Stimulated activated effector memory CD8-positive, alpha-beta T cell treated with anti-CD3 and anti-CD28 coated beads, Interleukin-12 subunit alpha, Interleukin-12 subunit beta, amount 100 ng/mL, for 72 hours (primary cell): ENCODE results near the gene DDT.
"Not testable (repeated sequence)": the region's sequence is repeated elsewhere in the genome, so short reads cannot be mapped to it uniquely, and the experiment has no call there.

Source experiments
- ATAC-seq: fragments of 150-1000 bp; cut with Tn5 transposase; 2 replicates; pipeline ENCODE4 v1.10.0; 2021
- DNase-seq, 2 donors: peaks; one replicate each; pipeline ENCODE4 v3.0.0; 2021 to 2022; ENCODE audit warnings: low spot score in 2 of 2
- H3K27ac Mint-ChIP-seq: one replicate; pipeline ENCODE4 v1.8.0; 2022; ENCODE audit warnings: mild to moderate bottlenecking, mixed read lengths
- H3K36me3 Mint-ChIP-seq: one replicate; pipeline ENCODE4 v1.8.0; 2022; ENCODE audit warnings: mild to moderate bottlenecking, mixed read lengths
- H3K4me1 Mint-ChIP-seq: one replicate; pipeline ENCODE4 v1.8.0; 2022; ENCODE audit warnings: mixed read lengths
- H3K4me3 Mint-ChIP-seq: one replicate; pipeline ENCODE4 v1.8.0; 2022; ENCODE audit warnings: mild to moderate bottlenecking, mixed read lengths
- H3K9me3 Mint-ChIP-seq: one replicate; pipeline ENCODE4 v1.8.0; 2022; ENCODE audit warnings: mixed read lengths

Gene DDT

GRCh38 chr22:23970816-23971486 is 3.3 kb downstream of the DDT start:
- DNase-seq, result no peak
- H3K4me3 Mint-ChIP-seq, result peak overlapping the region; percentile 4
- H3K27ac Mint-ChIP-seq, result peak overlapping the region; percentile 1
- H3K36me3 Mint-ChIP-seq, result peaks cover 35% of the 10 kb centered on the region
- ATAC-seq, result no peak
- H3K9me3 Mint-ChIP-seq, result no peaks in the 10 kb centered on the region
- H3K4me1 Mint-ChIP-seq, result peaks cover 33% of the 10 kb centered on the region

GRCh38 chr22:23970201-23970641 is 4.0 kb downstream of the DDT start:
- DNase-seq (no peak), ATAC-seq (no peak)
- H3K9me3 Mint-ChIP-seq, result no peaks in the 10 kb centered on the region
- H3K27ac Mint-ChIP-seq, result peak overlapping the region; percentile 1
- H3K36me3 Mint-ChIP-seq, result peaks cover 35% of the 10 kb centered on the region
- H3K4me1 Mint-ChIP-seq, result peaks cover 33% of the 10 kb centered on the region
- peak overlapping the region; percentile 4 for H3K4me3 Mint-ChIP-seq

GRCh38 chr22:23969071-23969470 is 5.2 kb downstream of the DDT start:
- H3K4me1 Mint-ChIP-seq, result peaks cover 33% of the 10 kb centered on the region
- peak overlapping the region; percentile 4 for H3K4me3 Mint-ChIP-seq
- H3K9me3 Mint-ChIP-seq, result no peaks in the 10 kb centered on the region

GRCh38 chr22:23966568-23966967 is 7.7 kb downstream of the DDT start, which contains the start of gene DDTL:
TSS of gene DDTL (plus strand) at chr22:23966888. CDS start at chr22:23966915, 27 bp downstream.
- Mint-ChIP-seq H3K36me3 (peaks cover 28% of the 10 kb centered on the region), H3K4me1 (peaks cover 28% of the 10 kb centered on the region)
- not testable (repeated sequence) for DNase-seq, H3K27ac Mint-ChIP-seq, H3K9me3 Mint-ChIP-seq, H3K4me3 Mint-ChIP-seq
- peak; percentile 98 for ATAC-seq

More at GRCh38 chr22:23969071-23969470, 5.2 kb downstream of the DDT start:
- ATAC-seq (no peak), DNase-seq (no peak)
- Mint-ChIP-seq H3K36me3 (peaks cover 35% of the 10 kb centered on the region), H3K27ac (peak overlapping the region; percentile 1)

GRCh38 chr22:23966094-23966493 is 8.1 kb downstream of the DDT start:
- not testable (repeated sequence) for H3K9me3 Mint-ChIP-seq, DNase-seq, H3K4me3 Mint-ChIP-seq, H3K27ac Mint-ChIP-seq
- Mint-ChIP-seq H3K4me1 (peaks cover 24% of the 10 kb centered on the region), H3K36me3 (peaks cover 23% of the 10 kb centered on the region)
- ATAC-seq, result peak; percentile 58

GRCh38 chr22:23961084-23961771 is 13.0 kb downstream of the DDT start, which contains the start of gene GSTT2B:
TSS of gene GSTT2B (minus strand) at chr22:23961195. CDS start at chr22:23961131, 64 bp downstream.
- H3K4me3 Mint-ChIP-seq, H3K9me3 Mint-ChIP-seq, H3K36me3 Mint-ChIP-seq, H3K27ac Mint-ChIP-seq, H3K4me1 Mint-ChIP-seq, DNase-seq: not testable (repeated sequence)
- ATAC-seq, result peak; percentile 3

- peaks cover 16% of the 10 kb centered on the region for H3K4me1 Mint-ChIP-seq
- not testable (repeated sequence) for H3K36me3 Mint-ChIP-seq, H3K4me3 Mint-ChIP-seq, H3K9me3 Mint-ChIP-seq, H3K27ac Mint-ChIP-seq
- ATAC-seq (peak; percentile 86), DNase-seq (peak; percentile 89)
Observed at GRCh38 chr22:23956301-23956900, 17.8 kb downstream of the DDT start.

- not testable (repeated sequence) for DNase-seq, H3K9me3 Mint-ChIP-seq, H3K36me3 Mint-ChIP-seq, H3K4me3 Mint-ChIP-seq, H3K27ac Mint-ChIP-seq, ATAC-seq
- H3K4me1 Mint-ChIP-seq, result peaks cover 16% of the 10 kb centered on the region
Observed at GRCh38 chr22:23955886-23956285, 18.4 kb downstream of the DDT start.

GRCh38 chr22:23954991-23955305 is 19.3 kb downstream of the DDT start:
- H3K27ac Mint-ChIP-seq, result peak overlapping the region; percentile 5
- ATAC-seq, H3K36me3 Mint-ChIP-seq, DNase-seq, H3K9me3 Mint-ChIP-seq, H3K4me3 Mint-ChIP-seq: not testable (repeated sequence)
- peaks cover 16% of the 10 kb centered on the region for H3K4me1 Mint-ChIP-seq

- Mint-ChIP-seq H3K4me1 (peaks cover 16% of the 10 kb centered on the region), H3K27ac (peak overlapping the region; percentile 5)
- not testable (repeated sequence) for DNase-seq, H3K9me3 Mint-ChIP-seq, H3K4me3 Mint-ChIP-seq, H3K36me3 Mint-ChIP-seq, ATAC-seq
Observed at GRCh38 chr22:23954193-23954990, 19.8 kb downstream of the DDT start.

GRCh38 chr22:23953485-23953884 is 20.8 kb downstream of the DDT start:
- H3K36me3 Mint-ChIP-seq, H3K27ac Mint-ChIP-seq, DNase-seq, H3K9me3 Mint-ChIP-seq, H3K4me3 Mint-ChIP-seq, ATAC-seq: not testable (repeated sequence)
- peaks cover 16% of the 10 kb centered on the region for H3K4me1 Mint-ChIP-seq

GRCh38 chr22:23952794-23953405 is 21.3 kb downstream of the DDT start:
- not testable (repeated sequence) for DNase-seq, H3K27ac Mint-ChIP-seq, H3K36me3 Mint-ChIP-seq, H3K4me3 Mint-ChIP-seq, H3K9me3 Mint-ChIP-seq, ATAC-seq
- H3K4me1 Mint-ChIP-seq, result peaks cover 16% of the 10 kb centered on the region

GRCh38 chr22:23951383-23951782 is 22.9 kb downstream of the DDT start:
- H3K9me3 Mint-ChIP-seq, H3K4me3 Mint-ChIP-seq, DNase-seq, H3K36me3 Mint-ChIP-seq: not testable (repeated sequence)
- peak overlapping the region; percentile 51 for H3K27ac Mint-ChIP-seq
- ATAC-seq, result peak; percentile 68
- H3K4me1 Mint-ChIP-seq, result peaks cover 13% of the 10 kb centered on the region

GRCh38 chr22:23949764-23950163 is 24.5 kb downstream of the DDT start:
- not testable (repeated sequence) for DNase-seq, H3K9me3 Mint-ChIP-seq, H3K27ac Mint-ChIP-seq, H3K4me1 Mint-ChIP-seq, H3K4me3 Mint-ChIP-seq, H3K36me3 Mint-ChIP-seq, ATAC-seq

GRCh38 chr22:23947391-23947790 is 26.9 kb downstream of the DDT start:
- peak overlapping the region; percentile 41 for H3K27ac Mint-ChIP-seq
- H3K9me3 Mint-ChIP-seq, DNase-seq, H3K4me1 Mint-ChIP-seq, H3K4me3 Mint-ChIP-seq, H3K36me3 Mint-ChIP-seq, ATAC-seq: not testable (repeated sequence)
